Psoas muscle (tissue), 8 donors: Measurements from ENCODE around the gene TCOF1. TPM values are rescaled to one million over a fixed set of nuclear protein-coding genes. Genes with fewer than 3 reads are reported as not detected.

Source experiments
- ATAC-seq, 4 donors: fragments of 200-7000 bp; cut with Tn5 transposase; one replicate each; pipeline ENCODE4 v1.9.1; 2020; ENCODE audit warnings: moderate library complexity in 3 of 4, mild to moderate bottlenecking in 2 of 4
- DNase-seq, 2 donors: peaks; one replicate each; pipeline ENCODE4 v3.0.0-alpha.2; 2020
- H3K27ac ChIP-seq: fragments of 200-600 bp; one replicate; pipeline ENCODE4 v1.8.0; 2022
- H3K27me3 ChIP-seq, 3 donors: fragments of 200-600 bp in 1 of 3; one replicate each; pipeline versions ENCODE4 v1.6.1 to v1.8.0; 2013 to 2022; ENCODE audit warnings: low read length in 2 of 3, mild to moderate bottlenecking in 2 of 3, moderate library complexity in 1 of 3; ENCODE audit not compliant: insufficient read depth in 3 of 3
- H3K36me3 ChIP-seq, 2 donors: fragments of 200-600 bp in 1 of 2; one replicate each; pipeline versions ENCODE4 v1.6.1 to v1.8.0; 2013 to 2022; ENCODE audit warnings: low read depth in 1 of 2, mild to moderate bottlenecking in 1 of 2, moderate library complexity in 1 of 2; ENCODE audit not compliant: insufficient read depth in 1 of 2
- H3K4me1 ChIP-seq: fragments of 200-600 bp; one replicate; pipeline ENCODE4 v1.8.0; 2022
- H3K4me3 ChIP-seq: fragments of 200-600 bp; one replicate; pipeline ENCODE4 v1.8.0; 2022; ENCODE audit warnings: mild to moderate bottlenecking
- H3K9me3 ChIP-seq: fragments of 200-600 bp; one replicate; pipeline ENCODE4 v1.8.0; 2022
- CTCF ChIP-seq: fragments of 200-600 bp; IDR thresholded peaks from one replicate; pipeline ENCODE4 v1.8.0; 2022; ENCODE audit warnings: antibody characterized with exemption
- WGBS, 3 donors: extraction: QIAGEN DNeasy Blood & Tissue Kit; methylation state at CpG; one replicate each; pipeline versions ENCODE4 v1.1.6 to v1.1.7; 2013; 5-methylcytosine and 5-hydroxymethylcytosine counted together
- intact Hi-C, 2 donors: fragments of 100-400 bp; cut with DNase I; formaldehyde crosslinking; loops; one replicate each; pipeline versions ENCODE4 v1.11.0 to v1.14.2; 2022
- polyA plus RNA-seq, 3 donors: library from polyadenylated mRNA; stranded (reverse); fragments of 200-250 nt; gene quantifications; one replicate each; pipeline ENCODE4 v1.2.3, GENCODE V29; 2013
- total RNA-seq, 4 donors: library from RNA; stranded (reverse); fragmentation: NEBNext Ultra II Directional in 2 of 4; extraction: Animal tissue kit (Norgen Biotek cat#: 25700) in 2 of 4; gene quantifications; one replicate each; pipeline versions ENCODE4 v1.2.1 to v1.2.4, GENCODE V29; 2021 to 2023
- donor health status: healthy with polysubstance abuse.
- donor health status: DM: no; HTN: no; CAD: no; lungs with moderate emphysema.
- donor health status: Bipolar disorder and iron deficiency.
- donor health status: healthy.
- donor health status: DM: yes; HTN: yes; CAD: no.
- donor health status: DM: no; HTN: no; CAD: no.
- donor health status: DM: no; HTN: no; CAD: no.
- donor health status: DM: yes; HTN: yes; CAD: no.

The TCOF1 gene
- total and polyA plus RNA-seq, 7 donors: 18.3 to 26.7 (median 24.2) TPM

GRCh38 chr5:150400316-150401075 is 43.0 kb downstream of the TCOF1 start:
- no peak for DNase-seq
- intact Hi-C loops: no loop called here
- H3K9me3 ChIP-seq: no peaks in the 10 kb centered on the region
- no peak for TF ChIP-seq CTCF
- H3K4me1 ChIP-seq: no peaks in the 10 kb centered on the region
- no peaks in the 10 kb centered on the region for H3K27me3 ChIP-seq
- 78 to 84% (median 81%) methylated on average over 12 of the region's 12 CpGs for WGBS, 3 donors
- ATAC-seq: no peak
- H3K4me3 ChIP-seq: no peak overlapping the region
- peaks cover 5 to 87% of the 10 kb centered on the region in 2 donors for H3K36me3 ChIP-seq
- H3K27ac ChIP-seq: no peak overlapping the region

GRCh38 chr5:150401076-150401375 is 43.5 kb downstream of the TCOF1 start:
- Histone ChIP-seq H3K27ac (no peak overlapping the region), H3K36me3 (peaks cover 4 to 82% of the 10 kb centered on the region in 2 donors), H3K27me3 (no peaks in the 10 kb centered on the region), H3K4me3 (no peak overlapping the region), H3K9me3 (no peaks in the 10 kb centered on the region), H3K4me1 (no peaks in the 10 kb centered on the region)
- no peak for TF ChIP-seq CTCF
- intact Hi-C loops: no loop called here
- ATAC-seq (no peak), DNase-seq (no peak)
- whole genome bisulfite sequencing, 3 donors: 56 to 64% (median 60%) methylated on average over 3 of the region's 3 CpGs

GRCh38 chr5:150401376-150402228 is 44.1 kb downstream of the TCOF1 start:
- no peak for TF ChIP-seq CTCF
- intact Hi-C loops: no loop called here
- H3K36me3 ChIP-seq: peaks cover 0 to 76% of the 10 kb centered on the region in 2 donors
- DNase-seq: no peak
- no peak for ATAC-seq
- 79 to 87% (median 81%) methylated on average over 11 of the region's 11 CpGs for WGBS, 3 donors
- no peaks in the 10 kb centered on the region for H3K4me1 ChIP-seq
- no peaks in the 10 kb centered on the region for H3K9me3 ChIP-seq
- H3K27me3 ChIP-seq: no peaks in the 10 kb centered on the region
- H3K27ac ChIP-seq: no peak overlapping the region
- H3K4me3 ChIP-seq: no peak overlapping the region

- Histone ChIP-seq H3K4me3 (no peak overlapping the region), H3K9me3 (no peaks in the 10 kb centered on the region), H3K4me1 (no peaks in the 10 kb centered on the region), H3K27ac (no peak overlapping the region), H3K36me3 (peaks cover 0 to 69% of the 10 kb centered on the region in 2 donors), H3K27me3 (no peaks in the 10 kb centered on the region)
- intact Hi-C loops: no loop called here
- DNase-seq (no peak), ATAC-seq (no peak)
- TF ChIP-seq CTCF: no peak
- 76 to 83% (median 76%) methylated on average over 4 of the region's 4 CpGs for WGBS, 3 donors
These were observed 44.8 kb downstream of the TCOF1 start for GRCh38 chr5:150402229-150402773.
